GM18873 (cell line): Measurements from ENCODE around the gene TMEM190.
"Not testable (repeated sequence)": the region's sequence is repeated elsewhere in the genome, so short reads cannot be mapped to it uniquely, and the experiment has no call there.

Experiments
- ATAC-seq: cut with Tn5 transposase; IDR thresholded peaks from one replicate; pipeline ENCODE4 v1.9.1; 2021; ENCODE audit warnings: mild to moderate bottlenecking, moderate library complexity, moderate number of reproducible peaks; ENCODE audit not compliant: unreplicated experiment, low FRiP score

Gene TMEM190

DNA sequence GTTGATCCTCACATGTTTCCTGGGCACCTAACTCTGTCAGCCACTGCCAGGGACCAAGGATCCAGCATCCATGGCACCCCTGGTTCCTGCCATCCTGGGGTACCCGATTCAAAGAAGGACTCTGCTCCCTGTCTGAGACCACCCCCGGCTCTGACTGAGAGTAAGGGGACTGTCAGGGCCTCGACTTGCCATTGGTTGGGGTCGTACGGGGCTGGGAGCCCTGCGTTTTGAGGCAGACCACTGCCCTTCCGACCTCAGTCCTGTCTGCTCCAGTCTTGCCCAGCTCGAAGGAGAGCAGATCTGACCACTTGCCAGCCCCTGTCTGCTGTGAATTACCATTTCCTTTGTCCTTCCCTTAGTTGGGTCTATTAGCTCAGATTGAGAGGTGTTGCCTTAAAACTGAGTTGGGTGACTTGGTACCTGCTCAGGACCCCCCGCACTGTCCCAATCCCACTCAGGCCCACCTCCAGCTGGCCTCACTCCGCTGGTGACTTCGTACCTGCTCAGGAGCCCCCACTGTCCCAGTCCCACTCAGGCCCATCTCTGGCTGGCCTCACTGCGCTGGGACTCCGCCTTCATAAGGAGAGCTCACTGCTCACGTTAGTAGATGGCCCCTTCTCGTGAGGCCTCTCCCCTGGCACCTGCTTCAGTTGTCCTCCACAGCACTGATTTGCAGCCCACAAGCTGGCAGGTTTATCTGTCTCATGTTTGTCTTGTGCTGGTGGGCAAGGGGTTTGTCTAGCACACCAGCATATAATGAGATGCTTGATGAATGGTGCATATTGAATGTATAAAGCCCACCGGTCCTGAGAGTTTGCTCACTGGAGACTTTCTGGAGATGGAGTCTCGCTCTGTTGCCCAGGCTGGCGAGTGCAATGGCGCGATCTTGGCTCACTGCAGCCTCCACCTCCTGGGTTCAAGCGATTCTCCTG, 13.0 kb downstream of the TMEM190 start:
- no peak for ATAC-seq

- ATAC-seq: no peak
Observed at GRCh38 chr19:55390461-55390880, 13.8 kb downstream of the TMEM190 start.

- no peak for ATAC-seq
Observed at GRCh38 chr19:55391191-55391670, 14.6 kb downstream of the TMEM190 start.

GRCh38 chr19:55391702-55392615, 15.3 kb downstream of the TMEM190 start:
- ATAC-seq: no peak

GRCh38 chr19:55392820-55393761, 16.5 kb downstream of the TMEM190 start:
- no peak for ATAC-seq

GRCh38 chr19:55398200-55398925, 21.7 kb downstream of the TMEM190 start:
- ATAC-seq: no peak

DNA sequence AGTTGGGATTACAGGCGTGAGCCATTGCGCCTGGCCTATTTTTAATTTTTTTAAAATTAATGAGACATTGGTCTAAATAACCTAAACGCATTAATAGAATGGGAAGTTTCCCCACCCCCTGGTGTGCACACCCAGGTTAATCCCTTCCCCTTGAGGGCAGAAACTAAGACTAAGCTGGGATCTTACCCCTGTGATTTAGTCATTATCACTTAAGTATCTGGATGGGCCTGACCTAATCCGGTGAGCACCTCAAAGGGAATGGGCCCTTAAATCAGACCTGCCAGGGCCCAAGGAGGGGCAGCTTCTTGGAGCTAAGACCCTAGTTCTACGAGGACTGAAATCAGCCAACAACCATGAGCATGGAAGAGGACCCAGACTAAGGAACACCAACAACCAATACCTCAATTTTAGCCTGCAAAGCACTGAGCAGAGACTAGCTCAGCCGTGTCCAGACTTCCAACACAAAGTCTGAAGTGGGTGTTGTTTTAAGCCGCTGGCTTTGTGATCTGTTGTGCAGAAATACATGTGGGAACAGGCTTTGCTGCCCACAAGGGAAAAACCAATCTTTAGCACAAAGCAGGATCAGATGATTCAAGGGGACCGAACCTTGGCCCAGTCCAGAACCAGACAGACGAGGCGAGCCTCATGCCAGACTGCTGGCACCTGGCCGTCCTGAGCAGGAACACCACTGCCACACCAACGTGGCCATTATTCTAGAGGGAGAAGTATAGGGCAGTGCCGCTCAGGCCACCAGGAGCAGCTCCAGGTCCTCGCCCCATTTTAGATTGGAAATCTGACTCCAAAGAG, 23.9 kb downstream of the TMEM190 start:
- no peak for ATAC-seq

GRCh38 chr19:55401390-55401789, 24.8 kb downstream of the TMEM190 start:
- ATAC-seq: not testable (repeated sequence)

DNA sequence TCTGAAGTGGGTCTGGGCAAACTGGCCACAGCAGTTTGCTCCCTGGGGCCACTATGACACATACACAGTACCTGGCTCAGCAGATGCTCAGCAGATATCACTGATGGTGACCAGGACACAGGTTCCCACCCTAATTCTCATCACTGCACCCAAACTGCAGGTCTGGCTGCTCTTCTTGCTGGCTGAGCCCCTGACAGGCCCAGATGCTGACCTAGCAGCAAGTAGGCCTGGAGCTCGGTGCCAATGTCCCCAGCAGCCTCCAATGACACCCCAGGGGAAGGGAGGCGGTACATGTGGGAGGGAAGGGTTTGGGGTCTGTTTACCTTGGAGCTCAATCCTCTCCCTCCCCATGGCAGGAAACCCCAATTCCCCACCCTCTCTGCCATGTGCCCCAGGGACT, 25.9 kb downstream of the TMEM190 start:
- ATAC-seq: no peak

DNA sequence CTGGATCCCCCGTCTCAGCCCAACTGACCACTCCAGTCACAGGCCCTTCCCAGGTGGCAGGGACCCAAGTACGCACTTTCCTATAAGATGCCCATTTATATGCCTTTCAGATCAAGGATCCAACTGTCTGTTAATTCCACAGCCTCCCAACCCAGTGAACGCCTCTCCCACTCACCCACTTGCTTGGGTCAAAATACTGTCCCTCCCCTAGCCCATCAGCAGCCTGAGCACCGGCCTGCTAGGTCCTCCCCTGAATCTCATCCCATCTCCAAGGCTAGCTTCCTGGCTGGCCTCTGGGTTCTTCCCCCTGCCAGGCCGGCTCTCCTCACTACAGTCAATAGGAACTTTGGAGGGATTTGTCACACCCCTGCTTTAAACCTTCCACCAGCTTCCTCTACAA, 29.0 kb downstream of the TMEM190 start:
- ATAC-seq: no peak

- no peak for ATAC-seq
Observed at GRCh38 chr19:55406091-55406825, 29.6 kb downstream of the TMEM190 start.

- peak; percentile 23 for ATAC-seq
Observed at GRCh38 chr19:55406826-55407549, 30.4 kb downstream of the TMEM190 start.

GRCh38 chr19:55407550-55407799, 30.8 kb downstream of the TMEM190 start, which contains the start of gene UBE2S:
TSS of gene UBE2S (minus strand) at chr19:55407788. CDS start at chr19:55407589, 199 bp downstream.
- ATAC-seq: not testable (repeated sequence)

DNA sequence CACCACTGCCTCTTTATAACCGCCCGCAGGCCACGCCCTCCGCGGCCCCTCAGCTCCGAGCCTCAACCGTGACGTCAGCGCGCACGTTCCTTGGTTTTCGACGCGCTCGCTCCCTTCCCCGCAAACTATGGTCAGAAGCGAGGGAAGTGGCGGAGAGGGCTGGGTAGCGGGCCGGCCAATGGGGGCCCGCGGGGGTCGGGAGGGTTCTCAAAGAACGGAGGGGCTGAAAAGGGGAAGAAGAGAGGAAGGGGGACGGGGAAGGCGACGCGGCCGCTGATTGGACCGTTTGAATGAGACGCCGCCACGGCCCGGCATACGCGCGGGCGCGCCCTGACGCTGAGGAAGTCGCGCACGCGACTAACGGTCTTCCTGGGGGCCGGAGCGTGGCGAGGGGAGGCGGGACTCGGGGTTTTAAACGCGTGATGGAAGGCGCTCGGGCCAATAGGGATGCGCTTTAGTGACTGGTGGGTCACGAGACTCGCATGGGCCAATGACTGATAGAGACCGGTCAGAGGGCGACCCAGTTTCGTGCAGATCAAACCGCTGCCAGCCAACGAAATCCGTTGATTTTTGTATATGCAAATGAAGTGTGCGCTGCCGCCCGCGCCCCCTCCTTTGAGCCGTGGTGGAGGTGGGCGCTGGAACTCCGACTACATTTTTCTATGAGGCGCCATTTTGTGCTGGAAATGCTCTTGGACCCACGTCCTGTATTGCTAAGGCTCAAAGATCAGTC, 31.3 kb downstream of the TMEM190 start:
- ATAC-seq: peak; percentile 70

GRCh38 chr19:55408533-55408872, 31.9 kb downstream of the TMEM190 start:
- ATAC-seq: no peak

GRCh38 chr19:55409179-55409578, 32.6 kb downstream of the TMEM190 start:
- ATAC-seq: not testable (repeated sequence)

- ATAC-seq: no peak
Observed at GRCh38 chr19:55410168-55410567, 33.5 kb downstream of the TMEM190 start.
